A549 (cell line): Measurements from ENCODE around the gene MYRIP. TPM values are rescaled to one million over a fixed set of nuclear protein-coding genes. Genes with fewer than 3 reads are reported as not detected.

Experiments used
- ATAC-seq, 2 experiments: fragments of 200-7000 bp in 1 of 2; fragments of >200 bp in 1 of 2; cut with Nextera tagmentation in 1 of 2; cut with Tn5 transposase in 1 of 2; 3 replicates each; pipeline versions ENCODE4 v1.8.0 to v1.9.1; 2018 to 2020; ENCODE audit warnings: mild to moderate bottlenecking in 1 of 2, moderate library complexity in 1 of 2
- CTCF ChIA-PET: fragments of 300-600 bp; sonication (Branson Sonifier 250); formaldehyde crosslinking; extraction: SDS; loops from one replicate; lab custom pipeline; 2021; ENCODE audit warnings: antibody characterized with exemption, inconsistent platforms; lab: Yijun Ruan, JAX
- POLR2A ChIA-PET: fragments of 350-600 bp; formaldehyde crosslinking; extraction: SDS; loops from one replicate; lab custom pipeline; 2021; ENCODE audit warnings: antibody characterized with exemption, inconsistent platforms; lab: Yijun Ruan, JAX
- DNase-seq, 2 experiments: peaks; one replicate each; pipeline versions ENCODE4 v3.0.0 to v3.0.0-alpha.2; 2011 to 2016; ENCODE audit warnings: low read depth in 1 of 2, low spot score in 1 of 2
- FAIRE-seq: peaks from 2 replicates; lab custom pipeline; 2011; peaks lifted over from hg19 to GRCh38; lab: Jason Lieb, UNC
- H3K27ac ChIP-seq, 2 experiments: fragments of >200 bp; sonication (Bioruptor Twin); formaldehyde crosslinking; 3 replicates each; pipeline ENCODE4 v1.5.1; 2016 to 2017
- H3K4me1 ChIP-seq: fragments of >200 bp; sonication (Bioruptor Twin); formaldehyde crosslinking; 3 replicates; pipeline ENCODE4 v1.6.1; 2016
- H3K4me2 ChIP-seq: fragments of >200 bp; sonication (Bioruptor Twin); formaldehyde crosslinking; 3 replicates; pipeline ENCODE4 v1.6.1; 2016
- H3K4me3 ChIP-seq: fragments of >200 bp; sonication (Bioruptor Twin); formaldehyde crosslinking; 3 replicates; pipeline ENCODE4 v1.5.1; 2016
- H3K9me3 ChIP-seq: fragments of >200 bp; sonication (Bioruptor Twin); formaldehyde crosslinking; 3 replicates; pipeline ENCODE4 v1.6.1; 2016
- ATOH8 ChIP-seq: fragments of 250-450 bp; sonication (Bioruptor Pico); IDR thresholded peaks from 2 replicates; pipeline ENCODE4 v1.5.0; 2020; ENCODE audit warnings: low read depth, mild to moderate bottlenecking, moderate library complexity
- BHLHE40 ChIP-seq: IDR thresholded peaks from 2 replicates; pipeline ENCODE4 v1.6.1; 2012; ENCODE audit warnings: low read depth, low read length, inconsistent platforms
- CBX8 ChIP-seq: fragments of 200-600 bp; sonication (generic); IDR thresholded peaks from 2 replicates; pipeline ENCODE4 v1.6.1; 2016
- CTCF ChIP-seq: fragments of >200 bp; sonication (Bioruptor Twin); formaldehyde crosslinking; IDR thresholded peaks from 3 replicates; pipeline ENCODE4 v1.5.1; 2016
- EHF ChIP-seq: fragments of 250-450 bp; sonication (Bioruptor Pico); IDR thresholded peaks from 2 replicates; pipeline ENCODE4 v1.5.0; 2020; ENCODE audit warnings: mild to moderate bottlenecking
- FOXS1 ChIP-seq: fragments of 250-450 bp; sonication (Bioruptor Pico); IDR thresholded peaks from 2 replicates; pipeline ENCODE4 v1.5.0; 2020; ENCODE audit warnings: mild to moderate bottlenecking, moderate library complexity
- HDAC2 ChIP-seq: fragments of 200-600 bp; sonication (generic); IDR thresholded peaks from 2 replicates; pipeline ENCODE4 v1.6.1; 2016
- HMGXB4 ChIP-seq: fragments of 250-450 bp; sonication (Bioruptor Pico); IDR thresholded peaks from 2 replicates; pipeline ENCODE4 v1.5.0; 2021; ENCODE audit warnings: mild to moderate bottlenecking, moderate library complexity, borderline replicate concordance
- JUN ChIP-seq, 2 experiments: fragments of >200 bp; sonication (Bioruptor Twin); formaldehyde crosslinking; IDR thresholded peaks; 2 replicates in 1 of 2; 3 replicates in 1 of 2; pipeline ENCODE4 v1.6.1; 2016 to 2017
- MAFK ChIP-seq: fragments of 450-650 bp; IDR thresholded peaks from 2 replicates; pipeline ENCODE4 v1.6.1; 2014; ENCODE audit not compliant: partially characterized antibody
- MYC ChIP-seq: IDR thresholded peaks from 2 replicates; pipeline ENCODE4 v1.6.1; 2012; ENCODE audit warnings: mild to moderate bottlenecking, inconsistent platforms, low read length, improper control_type of control experiment, borderline replicate concordance
- PBX3 ChIP-seq: IDR thresholded peaks from 2 replicates; pipeline ENCODE4 v1.6.1; 2012
- POLR2AphosphoS2 ChIP-seq: conservative IDR thresholded peaks from 2 replicates; pipeline ENCODE4 v1.6.1; 2012; ENCODE audit warnings: low read length, improper control_type of control experiment, inconsistent platforms
- RAD21 ChIP-seq, 2 experiments: fragments of >200 bp in 1 of 2; sonication (Bioruptor Twin) in 1 of 2; formaldehyde crosslinking in 1 of 2; IDR thresholded peaks in 1 of 2; conservative IDR thresholded peaks in 1 of 2; 2 replicates in 1 of 2; 3 replicates in 1 of 2; pipeline ENCODE4 v1.6.1; 2012 to 2018; ENCODE audit warnings: inconsistent platforms in 1 of 2
- RFX5 ChIP-seq: fragments of 450-650 bp; IDR thresholded peaks from 2 replicates; pipeline ENCODE4 v1.7.1; 2014; ENCODE audit warnings: antibody characterized with exemption, mild to moderate bottlenecking, moderate library complexity
- SREBF2 ChIP-seq: fragments of 450-650 bp; IDR thresholded peaks from 2 replicates; pipeline ENCODE4 v1.6.1; 2014; ENCODE audit warnings: mild to moderate bottlenecking, moderate library complexity
- TFCP2L1 ChIP-seq: fragments of 250-450 bp; sonication (Bioruptor Pico); IDR thresholded peaks from 2 replicates; pipeline ENCODE4 v1.5.0; 2021; ENCODE audit warnings: mild to moderate bottlenecking
- ZC3H11A ChIP-seq: fragments of 450-650 bp; IDR thresholded peaks from 2 replicates; pipeline ENCODE4 v1.6.1; 2014; ENCODE audit warnings: antibody characterized with exemption, mild to moderate bottlenecking
- ZSCAN20 ChIP-seq: fragments of 250-450 bp; sonication (Bioruptor Pico); IDR thresholded peaks from 2 replicates; pipeline ENCODE4 v1.8.0; 2022; ENCODE audit warnings: mild to moderate bottlenecking, moderate library complexity
- WGBS: methylation state at CpG from one replicate; pipeline ENCODE4 v1.1.6; 2017; ENCODE audit errors: missing lambda C conversion rate; 5-methylcytosine and 5-hydroxymethylcytosine counted together
- polyA plus RNA-seq, 4 experiments: library from polyadenylated mRNA; depleted of rRNA in 3 of 4; stranded (reverse); fragments of >200 nt; fragmentation: RNase III in 1 of 4; extraction: RNeasy Plus Mini Kit Qiagen cat#74134 plus additional on column Dnase treatment in 1 of 4; gene quantifications; 2 replicates in 3 of 4; 3 replicates in 1 of 4; pipeline ENCODE4 v1.2.3, GENCODE V29; 2011 to 2017
- TF ChIP-seq, protein P1 (sequence below): fragments of >200 bp; sonication (Bioruptor Twin); formaldehyde crosslinking; IDR thresholded peaks from 2 replicates; pipeline ENCODE4 v1.6.1; 2016
- TF ChIP-seq, protein P2 (sequence below): IDR thresholded peaks from 2 replicates; pipeline ENCODE4 v1.6.1; 2012; ENCODE audit warnings: low read depth, borderline replicate concordance

The MYRIP gene
- polyA plus RNA-seq, 2 of the 4 experiments (the other 2 are of a cell fraction): not detected

- TF ChIP-seq CTCF: no peak
- TF ChIP-seq HMGXB4: no peak
- TF ChIP-seq EHF (CRISPR knock-in tag): no peak
- TF ChIP-seq ZC3H11A: no peak
- TF ChIP-seq ATOH8 (CRISPR knock-in tag): no peak
- TF ChIP-seq CBX8: no peak
- no peak for TF ChIP-seq PBX3
- TF ChIP-seq, protein P1, sequence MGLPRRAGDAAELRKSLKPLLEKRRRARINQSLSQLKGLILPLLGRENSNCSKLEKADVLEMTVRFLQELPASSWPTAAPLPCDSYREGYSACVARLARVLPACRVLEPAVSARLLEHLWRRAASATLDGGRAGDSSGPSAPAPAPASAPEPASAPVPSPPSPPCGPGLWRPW: no peak
- TF ChIP-seq, protein P2, sequence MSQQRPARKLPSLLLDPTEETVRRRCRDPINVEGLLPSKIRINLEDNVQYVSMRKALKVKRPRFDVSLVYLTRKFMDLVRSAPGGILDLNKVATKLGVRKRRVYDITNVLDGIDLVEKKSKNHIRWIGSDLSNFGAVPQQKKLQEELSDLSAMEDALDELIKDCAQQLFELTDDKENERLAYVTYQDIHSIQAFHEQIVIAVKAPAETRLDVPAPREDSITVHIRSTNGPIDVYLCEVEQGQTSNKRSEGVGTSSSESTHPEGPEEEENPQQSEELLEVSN: no peak
- no peak for TF ChIP-seq MAFK
- no peak for TF ChIP-seq FOXS1 (CRISPR knock-in tag)
- TF ChIP-seq MYC: no peak
- TF ChIP-seq HDAC2: no peak
- no peak for TF ChIP-seq BHLHE40
- TF ChIP-seq JUN (IDR thresholded peaks at IDR 0.05): no peak
- no peak for ATAC-seq
- DNase-seq: no peak
- 13% methylated on average over 2 of the region's 2 CpGs for WGBS
- Histone ChIP-seq H3K4me2 (no peak overlapping the region), H3K27ac (no peak overlapping the region), H3K4me3 (no peak overlapping the region), H3K9me3 (no peaks in the 10 kb centered on the region), H3K4me1 (peaks cover 11% of the 10 kb centered on the region; the same call in 2 of the 3 replicates)
- ChIA-PET CTCF (interaction anchor here (1.1 kb wide), 1 partner anchor 160 kb away, joined by 3 read pairs; no protein-coding TSS in a partner anchor), POLR2A (no interaction called here)
- no peak for FAIRE-seq
These were observed 3.8 kb upstream of the MYRIP start for GRCh38 chr3:39805650-39806049.

- no peak for ATAC-seq
- TF ChIP-seq RFX5 (no peak), ZSCAN20 (CRISPR knock-in tag) (no peak), TFCP2L1 (CRISPR knock-in tag) (no peak), RAD21 (conservative IDR thresholded peaks at IDR 0.05 in 1 of 2, IDR thresholded peaks at IDR 0.05 in 1 of 2) (no peak), POLR2AphosphoS2 (no peak), ZC3H11A (no peak), SREBF2 (no peak)
- TF ChIP-seq, protein P1: no peak
- Histone ChIP-seq H3K4me2 (no peak overlapping the region), H3K27ac (no peak overlapping the region), H3K4me1 (peaks cover 11% of the 10 kb centered on the region; the same call in 2 of the 3 replicates), H3K4me3 (no peak overlapping the region), H3K9me3 (no peaks in the 10 kb centered on the region)
- WGBS: 66% methylated on average over 1 of the region's 1 CpG
- no peak for DNase-seq
- POLR2A ChIA-PET: no interaction called here
- CTCF ChIA-PET: interaction anchor here (1.1 kb wide), 1 partner anchor 161 kb away, joined by 3 read pairs; no protein-coding TSS in a partner anchor
- FAIRE-seq: no peak
These were observed 2.6 kb upstream of the MYRIP start for GRCh38 chr3:39806820-39807219.
